Astrocyte of the hippocampus (primary cell): ENCODE measurements around the gene B4GALT5.

Experiments
- DNase-seq: peaks from one replicate; pipeline ENCODE4 v3.0.0; 2011; ENCODE audit warnings: low read depth, low spot score

The B4GALT5 gene

DNA sequence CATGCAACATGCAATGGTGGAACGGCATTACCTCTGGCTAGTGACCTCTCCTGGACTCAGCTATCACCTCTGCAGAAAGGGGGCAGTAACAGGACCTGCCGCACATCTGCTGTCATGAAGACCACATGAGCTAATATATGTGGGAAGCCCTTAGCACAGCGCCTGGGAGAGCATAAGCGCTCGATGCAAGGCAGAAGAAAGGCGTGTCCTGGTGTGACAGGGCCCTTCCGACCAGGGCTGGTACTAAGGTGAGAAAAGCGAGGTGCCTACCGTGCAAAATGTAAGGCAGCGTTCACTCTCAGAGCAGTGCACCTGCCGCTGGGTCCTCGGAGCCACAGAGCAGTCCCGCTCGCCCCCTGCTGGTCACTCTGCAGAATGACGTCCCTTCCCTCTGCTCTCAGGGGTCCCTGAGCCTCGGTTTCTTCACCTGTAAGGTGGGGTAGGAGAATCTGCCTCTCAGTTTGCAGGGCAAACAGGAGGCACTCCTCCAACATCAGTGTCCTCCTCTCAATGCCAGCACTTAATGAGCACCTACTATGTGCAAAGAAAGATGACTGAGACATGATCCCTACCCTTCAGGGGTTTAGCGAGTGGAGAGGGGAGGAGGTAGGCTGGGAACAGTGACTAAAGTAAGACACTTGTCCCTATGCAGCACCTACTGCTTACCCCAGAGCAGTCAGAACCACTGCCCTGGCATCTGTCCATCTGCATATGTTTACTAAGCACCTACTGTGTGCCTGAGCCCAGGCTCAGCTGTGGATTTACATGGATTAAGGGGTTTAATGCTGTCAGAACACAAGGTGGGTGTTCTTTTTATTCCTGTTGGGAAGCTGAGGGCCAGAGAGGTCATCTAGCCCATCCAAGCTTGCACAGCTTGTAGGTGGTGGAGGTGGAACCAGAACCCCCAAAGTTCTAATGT, 104.7 kb downstream of the B4GALT5 start:
- peak; percentile 71 for DNase-seq

DNA sequence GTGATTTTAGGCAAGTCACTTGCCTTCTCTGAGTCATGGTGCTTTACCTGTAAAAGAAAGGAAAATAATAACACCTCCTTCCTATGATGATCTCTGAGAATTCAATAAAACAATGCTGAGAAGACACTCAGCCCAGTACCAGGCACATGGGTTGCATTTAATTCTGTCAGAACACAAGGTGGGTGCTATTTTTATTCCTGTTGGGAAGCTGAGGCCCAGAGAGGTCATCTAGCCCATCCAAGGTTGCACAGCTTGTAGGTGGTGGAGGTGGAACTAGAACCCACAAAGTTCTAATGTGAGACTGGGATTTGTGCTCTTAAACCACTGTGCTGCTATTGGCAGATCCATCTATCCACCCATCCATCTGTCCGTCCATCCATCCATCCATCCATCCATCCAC, 106.1 kb downstream of the B4GALT5 start:
- no peak for DNase-seq

DNA sequence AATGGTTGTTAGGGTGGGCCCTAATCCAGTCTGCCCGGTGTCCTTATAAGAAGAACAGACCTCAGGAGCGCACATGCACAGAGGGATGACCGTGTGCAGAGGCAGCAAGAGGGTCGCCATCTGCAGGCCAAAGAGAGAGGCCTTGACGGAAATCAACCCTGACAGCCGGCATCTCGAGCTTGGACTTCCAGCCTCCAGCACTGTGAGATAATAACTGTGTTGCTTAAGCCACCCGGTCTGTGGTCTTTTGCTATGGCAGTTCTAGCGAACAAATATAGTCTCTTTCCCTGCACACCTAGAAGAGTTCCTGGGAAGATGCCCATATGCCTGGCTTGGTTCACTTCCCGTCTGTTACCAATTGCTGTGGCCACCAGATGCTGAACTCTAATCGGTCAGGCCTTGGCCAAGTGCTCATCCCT, 110.5 kb downstream of the B4GALT5 start:
- DNase-seq = peak; percentile 41

DNA sequence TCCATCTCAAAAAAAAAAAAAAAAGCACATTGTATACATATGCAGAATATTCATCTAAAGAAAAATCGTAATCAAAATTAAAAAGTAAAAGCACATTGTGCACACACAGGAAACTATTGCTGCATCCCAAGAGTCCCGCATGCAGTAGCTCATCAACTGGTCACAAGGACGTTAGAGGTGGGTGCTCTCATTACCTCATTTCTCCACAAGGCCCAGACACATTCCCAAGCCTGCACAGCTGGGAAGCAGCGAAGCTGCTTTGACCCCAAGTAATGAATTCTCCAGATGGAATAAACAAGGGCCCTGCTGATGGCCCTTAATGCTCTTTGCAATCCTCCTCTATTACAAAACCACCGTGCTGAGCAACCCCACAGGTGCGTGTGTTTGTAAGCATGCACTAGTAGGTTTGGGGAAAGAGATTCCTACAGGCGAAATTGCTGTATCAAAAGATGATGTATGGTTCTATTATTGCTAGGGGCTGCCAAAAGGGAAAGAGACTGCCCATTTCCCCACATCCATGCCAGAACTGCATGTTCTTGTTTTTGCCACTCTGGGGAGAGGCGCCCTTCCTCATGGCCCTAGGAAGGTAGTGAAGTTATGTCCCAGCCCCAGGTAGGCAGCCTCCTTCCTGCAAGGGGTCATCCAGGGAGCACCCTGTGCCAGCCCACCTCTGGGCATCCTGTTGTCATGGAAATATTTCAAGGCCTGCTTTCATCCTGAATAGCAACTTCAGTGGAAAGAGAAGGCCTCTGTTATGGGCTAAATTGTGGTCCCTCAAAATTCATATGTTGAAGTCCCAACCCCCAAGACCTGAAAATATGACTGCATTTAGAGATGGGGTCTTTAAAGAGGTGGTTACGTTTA, 111.1 kb downstream of the B4GALT5 start:
- no peak for DNase-seq

DNA sequence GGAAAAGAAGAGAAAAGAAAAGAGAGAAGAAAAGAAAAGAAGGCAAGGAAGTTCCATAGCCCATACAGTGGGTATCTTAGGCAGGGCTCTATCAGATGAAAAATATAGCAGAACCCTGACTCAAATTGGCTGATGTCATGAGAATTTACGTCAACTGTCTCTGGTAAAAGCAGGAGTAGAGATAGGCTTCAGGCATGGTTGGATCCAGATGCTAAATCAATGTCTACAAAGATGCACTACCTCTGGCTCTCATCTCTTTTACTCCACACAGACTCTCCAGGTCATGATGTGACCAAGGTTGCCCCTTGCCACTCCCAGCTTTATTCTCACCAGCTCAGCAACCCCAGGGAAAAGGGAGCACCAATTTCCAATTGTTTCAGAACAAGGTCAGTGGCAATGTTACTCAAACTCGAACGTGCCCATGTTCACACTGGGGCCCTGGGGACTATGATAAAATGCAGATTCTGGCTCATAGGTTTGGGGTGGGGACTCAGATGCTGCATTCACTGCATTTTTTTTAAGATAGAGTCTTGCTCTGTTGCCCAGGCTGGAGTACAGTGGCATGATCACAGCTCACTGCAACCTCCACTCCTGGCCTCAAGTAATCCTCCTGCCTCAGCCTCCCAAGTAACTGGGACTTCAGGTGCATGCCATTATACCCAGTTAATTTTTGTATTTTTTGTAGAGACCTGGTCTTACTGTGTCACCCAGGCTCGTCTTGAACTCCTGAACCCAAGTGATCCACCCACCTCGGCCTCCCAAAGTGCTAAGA, 112.3 kb downstream of the B4GALT5 start:
- DNase-seq = no peak

DNA sequence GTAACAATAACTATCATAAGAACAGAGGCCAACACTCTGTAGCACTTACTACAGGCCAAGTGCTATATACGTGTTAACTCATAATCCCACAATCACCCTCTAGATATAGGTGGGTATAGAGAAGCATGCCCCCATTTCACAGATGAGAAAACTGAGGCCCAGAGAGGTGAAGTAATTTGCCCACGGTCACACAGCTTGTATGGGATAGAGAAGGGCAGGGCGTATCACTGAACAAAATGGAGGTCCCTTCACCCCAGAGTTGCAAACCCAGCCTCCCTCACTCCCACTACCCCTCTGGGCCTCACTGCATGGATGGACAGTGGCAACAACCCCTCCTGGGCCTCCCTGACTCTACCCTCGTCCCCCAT, 113.9 kb downstream of the B4GALT5 start:
- DNase-seq = no peak

DNA sequence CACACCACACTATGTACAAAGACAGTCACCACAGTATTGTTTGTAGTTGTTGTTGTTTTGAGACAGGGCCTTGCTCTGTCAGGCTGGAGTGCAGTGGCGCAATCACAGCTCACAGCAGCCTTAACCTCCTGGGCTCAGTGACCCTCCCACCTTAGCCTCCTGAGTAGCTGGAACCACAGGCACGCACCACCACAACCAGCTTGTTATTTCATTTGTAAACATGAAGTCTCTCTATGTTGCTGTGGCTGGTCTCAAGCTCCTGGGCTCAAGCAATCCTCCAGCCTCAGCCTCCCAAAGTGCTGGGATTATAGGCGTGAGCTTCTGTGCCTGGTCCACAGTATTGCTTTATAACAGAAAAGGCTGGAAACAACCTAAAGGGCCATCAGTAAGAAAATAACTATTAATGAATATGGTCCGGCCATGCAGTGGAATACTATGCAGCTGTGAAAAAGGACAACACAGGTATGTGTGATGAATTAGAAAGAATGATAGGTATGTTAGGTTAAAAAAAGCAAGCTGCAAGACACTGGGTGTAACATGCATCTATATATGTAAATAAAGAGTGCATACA, 115.8 kb downstream of the B4GALT5 start:
- no peak for DNase-seq

DNA sequence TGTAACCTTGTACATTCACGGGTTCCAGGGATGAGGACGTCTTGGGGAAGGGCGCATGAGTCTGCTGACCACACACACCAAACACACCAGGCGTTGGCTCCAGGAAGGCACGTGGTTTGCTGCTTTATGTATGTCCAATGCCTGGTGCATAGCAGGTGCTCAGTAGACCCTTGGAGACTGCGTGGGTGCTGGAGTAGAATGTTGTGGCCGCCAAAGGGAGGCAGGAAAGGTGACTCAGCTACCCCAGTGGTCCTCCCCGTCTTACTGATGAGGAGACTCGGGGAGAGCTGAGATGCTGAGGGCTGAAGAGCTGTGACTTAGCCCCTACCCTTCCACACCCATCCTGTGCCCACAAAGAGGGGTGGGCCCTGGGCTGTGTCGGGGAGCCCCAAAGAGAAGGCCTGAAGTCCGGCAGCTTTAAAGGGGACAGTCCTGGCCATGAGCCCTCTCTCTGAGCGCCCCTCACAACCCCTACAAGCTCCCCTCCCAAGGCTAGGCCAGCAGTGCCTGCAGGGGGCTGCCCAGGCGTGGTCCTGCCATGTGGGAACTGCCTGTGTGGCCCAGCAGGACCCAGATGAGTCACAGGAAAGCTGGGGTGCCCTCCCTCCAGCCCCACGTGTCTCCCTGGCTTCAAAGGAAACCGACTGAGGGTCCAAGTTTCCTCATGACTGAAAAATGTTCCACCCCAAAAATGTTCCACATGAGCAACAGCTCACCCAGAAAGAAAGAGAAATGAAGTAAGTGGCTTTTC, 117.7 kb downstream of the B4GALT5 start:
- DNase-seq = peak; percentile 43

DNA sequence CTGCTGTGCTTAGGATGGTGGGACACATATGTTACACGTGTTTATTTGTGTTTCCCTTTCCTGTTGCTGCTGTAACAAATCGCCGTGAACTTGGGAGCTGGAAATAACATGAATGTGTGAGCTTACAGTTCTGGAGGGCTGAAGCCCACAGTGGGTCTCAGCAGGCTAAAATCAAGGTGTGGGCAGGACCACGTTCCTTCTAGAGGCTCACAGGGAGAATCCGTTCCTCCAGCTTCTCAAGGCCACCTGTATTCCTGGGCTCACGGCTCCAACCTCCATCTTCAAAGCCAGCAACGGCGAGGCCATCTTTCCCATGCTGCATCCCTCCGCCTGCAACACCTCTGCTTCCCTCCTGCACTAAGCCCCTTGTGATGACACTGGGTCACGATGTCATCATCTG, 118.3 kb downstream of the B4GALT5 start:
- DNase-seq = no peak

DNA sequence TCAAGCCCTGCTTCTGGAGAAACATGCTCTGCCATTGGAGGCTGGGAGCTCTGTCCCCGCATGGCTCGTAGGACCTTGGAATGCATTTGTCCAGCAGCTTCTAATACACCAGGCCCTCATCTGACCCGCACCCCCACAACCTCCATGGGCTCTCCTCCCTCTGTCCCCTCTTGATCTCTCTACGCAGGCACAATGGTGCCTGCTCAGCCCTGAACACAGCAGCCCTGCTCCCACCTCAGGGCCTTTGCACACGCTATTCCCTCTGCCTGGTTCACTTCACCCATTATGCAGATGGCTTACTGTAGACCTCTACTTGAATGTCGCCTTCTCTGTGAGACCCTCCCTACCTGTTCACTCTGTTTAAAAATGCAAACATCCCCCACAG, 118.8 kb downstream of the B4GALT5 start:
- no peak for DNase-seq

DNA sequence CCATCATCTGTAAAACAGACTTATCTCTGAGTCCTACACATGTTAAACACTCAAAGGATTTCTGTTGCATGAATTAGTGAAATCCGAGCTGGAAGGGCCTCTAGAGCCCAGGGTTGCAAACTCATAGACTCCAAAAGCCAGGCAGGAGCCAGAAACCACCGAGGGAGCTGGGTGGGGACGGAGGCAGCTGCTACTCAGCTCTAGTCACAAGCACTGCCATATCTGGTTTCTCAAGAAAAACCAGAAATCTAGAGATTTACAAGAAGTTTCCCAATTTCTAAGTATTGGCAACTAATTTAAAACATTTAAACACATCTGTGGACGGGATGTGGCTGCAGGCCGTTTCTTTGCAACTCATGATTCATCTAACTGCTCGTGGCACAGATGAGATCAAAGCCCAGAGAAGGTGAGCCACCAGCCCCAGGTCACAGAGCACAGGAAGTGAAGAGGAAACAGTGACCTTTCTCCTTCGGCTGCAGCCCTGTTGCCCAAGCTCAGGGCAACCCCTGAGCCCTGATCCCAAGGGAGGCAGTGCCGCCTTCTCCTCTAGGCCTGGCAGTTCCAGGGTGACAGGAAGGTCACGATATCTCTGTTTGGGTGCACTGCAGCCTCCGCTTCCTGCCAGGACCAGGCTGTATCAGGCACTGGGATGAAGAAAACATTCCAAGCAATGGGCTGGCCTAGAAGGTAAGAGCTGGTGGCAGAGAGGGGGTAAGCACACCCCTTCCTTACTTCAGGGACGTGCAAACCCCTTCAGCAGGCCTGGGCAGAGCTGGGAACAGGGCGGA, 119.3 kb downstream of the B4GALT5 start:
- DNase-seq = peak; percentile 35

DNA sequence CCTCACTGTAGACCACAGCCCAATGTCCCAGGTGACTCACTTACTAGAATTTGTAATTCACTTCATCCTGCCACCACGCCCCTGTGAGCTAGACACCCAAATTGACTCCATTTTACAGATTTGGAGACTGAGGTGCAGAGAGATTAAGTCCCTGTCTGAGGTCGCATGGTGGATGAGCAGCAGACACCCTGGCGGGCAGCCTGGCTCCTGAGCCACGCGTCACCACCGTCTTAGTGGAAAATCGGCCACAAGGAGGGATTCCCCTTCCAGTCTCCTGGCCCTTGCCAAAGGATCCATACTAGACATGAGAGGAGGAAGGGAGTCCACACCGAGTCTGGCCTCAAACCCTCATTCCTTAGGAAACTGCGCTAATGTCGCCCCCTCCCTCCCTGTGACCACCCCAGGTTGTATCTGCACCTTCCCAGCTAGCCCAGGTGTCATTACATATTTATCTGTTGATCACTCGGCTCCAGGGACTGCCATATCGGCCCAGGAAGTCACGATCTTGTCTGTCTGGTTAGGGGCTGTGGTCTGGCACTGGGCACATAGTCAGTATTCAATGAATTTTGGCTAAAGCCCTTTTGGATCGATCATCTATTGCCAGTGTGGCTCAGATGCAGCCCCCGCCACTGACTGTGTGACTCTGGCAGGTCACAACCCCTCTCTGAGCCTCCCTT, 120.1 kb downstream of the B4GALT5 start:
- no peak for DNase-seq

DNA sequence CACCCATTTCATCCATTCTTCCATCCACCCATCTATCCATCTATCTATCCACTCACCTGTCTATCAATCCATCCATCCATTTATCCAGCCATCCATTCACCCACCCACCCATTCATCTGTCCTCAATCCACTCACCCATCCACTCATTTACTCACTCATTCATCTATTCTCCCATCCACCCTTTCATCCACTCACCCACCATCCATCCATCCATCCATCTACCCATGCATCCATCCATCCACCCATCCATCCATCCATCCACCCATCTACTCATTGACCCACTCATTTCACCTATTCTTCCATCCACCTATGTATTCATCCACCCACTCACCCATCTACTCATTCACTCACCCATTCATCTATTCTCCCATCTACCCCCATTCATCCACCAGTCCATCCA, 121.6 kb downstream of the B4GALT5 start:
- no peak for DNase-seq

DNA sequence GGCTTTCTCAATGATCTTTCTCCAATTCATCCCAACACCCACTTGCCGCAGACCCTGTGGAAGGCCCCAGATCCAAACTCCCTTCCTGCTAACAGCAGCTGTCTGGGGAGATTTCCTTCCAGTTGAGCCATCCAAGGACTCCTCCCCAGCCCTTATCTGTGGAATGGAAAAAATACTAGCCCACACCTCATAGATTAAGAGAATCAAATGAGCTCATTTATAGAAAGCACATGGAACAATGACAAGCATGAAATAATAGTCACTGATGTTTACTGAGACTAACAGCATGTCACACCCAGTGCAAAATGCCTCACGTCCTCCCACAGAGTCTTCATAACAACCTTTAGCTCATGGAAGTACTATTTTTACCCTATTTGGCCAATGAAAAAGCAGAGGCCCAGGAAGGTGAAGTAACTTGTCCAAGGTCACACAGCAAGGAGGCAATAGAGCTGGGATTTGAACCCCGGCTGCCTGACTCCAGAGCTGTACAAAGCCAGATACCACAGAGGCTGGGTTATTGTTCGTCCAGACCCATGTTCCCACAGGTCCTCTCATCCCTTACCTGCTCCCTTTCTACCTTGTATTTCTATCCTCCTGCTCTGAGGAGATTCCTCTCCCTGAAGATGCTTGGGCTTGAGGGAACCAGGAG, 122.3 kb downstream of the B4GALT5 start:
- DNase-seq = no peak

DNA sequence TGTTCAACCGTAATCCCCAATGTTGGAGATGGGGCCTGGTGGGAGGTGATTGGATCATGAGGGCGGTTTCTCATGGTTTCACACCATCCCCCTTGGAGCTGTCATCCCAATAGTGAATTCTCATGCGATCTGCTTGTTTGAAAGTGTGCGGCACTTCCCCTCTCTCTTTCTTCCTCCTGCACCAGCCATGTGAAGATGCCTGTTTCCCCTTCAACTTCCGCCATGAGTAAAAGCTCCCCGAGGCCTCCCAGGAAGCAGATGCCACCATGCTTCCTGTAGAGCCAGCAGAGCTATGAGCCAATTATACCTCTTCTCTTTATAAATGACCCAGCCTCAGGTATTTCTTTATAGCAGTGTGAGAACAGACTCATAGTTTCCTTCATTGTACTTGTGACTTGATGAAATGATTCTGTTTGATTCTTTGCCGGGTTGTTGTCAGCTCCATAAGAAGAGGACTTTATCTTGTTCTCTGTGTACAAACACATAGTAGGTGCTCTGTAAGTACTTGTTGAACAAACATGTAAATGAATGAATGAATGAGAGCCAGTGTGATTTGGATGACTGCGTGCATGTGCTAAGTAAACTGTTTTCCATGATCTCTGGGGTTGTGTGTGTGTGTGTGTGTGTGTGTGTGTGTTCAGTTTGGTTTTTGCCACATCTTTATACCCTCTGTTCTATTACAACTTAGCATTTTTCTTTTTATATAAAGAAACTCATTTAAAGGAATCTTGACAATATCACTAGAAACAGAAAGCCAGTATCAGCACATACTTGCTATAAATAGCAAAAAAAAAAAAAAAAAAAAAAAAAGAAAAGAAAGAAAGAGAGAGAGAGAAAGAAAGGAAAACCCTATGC, 123.3 kb downstream of the B4GALT5 start:
- no peak for DNase-seq

DNA sequence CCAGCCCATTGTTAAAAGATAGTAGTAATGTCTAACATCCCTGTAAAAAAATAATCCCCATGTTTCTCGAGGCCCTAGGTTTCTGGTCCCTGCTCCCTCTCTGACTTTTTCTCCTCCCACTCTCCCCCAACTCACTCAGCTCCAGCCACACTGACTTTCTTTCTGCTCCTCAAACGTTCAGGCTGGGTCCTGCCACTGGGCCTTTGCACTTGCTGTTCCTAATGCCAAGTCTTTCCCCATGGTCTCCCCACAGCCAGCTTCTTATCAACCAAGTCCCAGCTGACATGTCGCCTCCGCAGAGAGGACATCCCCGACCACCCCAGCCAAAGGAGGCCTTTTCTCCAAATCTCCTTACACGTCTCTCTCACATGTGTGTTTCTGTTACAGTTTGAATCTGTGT, 123.9 kb downstream of the B4GALT5 start:
- DNase-seq = no peak

DNA sequence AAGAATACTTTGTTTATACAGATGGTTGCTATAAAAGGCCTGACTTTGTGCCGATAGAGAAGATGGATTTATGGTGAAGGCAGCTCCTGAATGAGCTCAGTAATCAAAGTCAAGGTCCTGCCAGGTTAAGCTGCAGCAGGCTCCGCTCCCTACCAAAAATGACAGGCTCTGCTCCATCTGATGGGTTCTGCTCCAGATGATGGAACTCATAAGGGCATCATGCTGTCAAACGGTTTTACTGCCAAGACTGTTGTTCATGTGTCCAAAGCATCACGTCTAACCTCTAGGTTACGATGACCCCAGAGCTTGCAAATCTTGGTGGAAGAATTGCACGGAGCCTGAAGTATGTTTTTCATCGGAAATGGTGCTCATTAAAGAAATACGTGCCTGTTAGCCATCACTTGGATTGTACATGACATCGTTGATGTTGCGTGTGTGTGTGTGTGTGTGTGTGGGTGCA, 126.5 kb downstream of the B4GALT5 start:
- no peak for DNase-seq
